HepG2 (cell line): ENCODE data around the gene HCN4. TPM values are rescaled to one million over a fixed set of nuclear protein-coding genes. Genes with fewer than 3 reads are reported as not detected.

Experiments
- ATAC-seq: fragments of 200-7000 bp; cut with Tn5 transposase; 3 replicates; pipeline ENCODE4 v1.9.1; 2020; ENCODE audit warnings: mild to moderate bottlenecking, moderate library complexity
- BruUV-seq: library from RNA; stranded (reverse); fragments of 400-500 nt; replicated peaks from 2 replicates; lab custom pipeline; 2021; lab: Mats Ljungman, UMichigan
- CTCF ChIA-PET: fragments of 300-600 bp; formaldehyde crosslinking; extraction: SDS; loops from one replicate; lab custom pipeline; 2021; ENCODE audit warnings: low total read pairs, inconsistent platforms, low intra/inter-chr PET ratio; lab: Yijun Ruan, JAX
- POLR2A ChIA-PET: fragments of 350-600 bp; sonication (Branson Sonifier 250); formaldehyde crosslinking; loops from one replicate; lab custom pipeline; 2020; ENCODE audit warnings: antibody characterized with exemption, inconsistent platforms; lab: Yijun Ruan, JAX
- DNase-seq: peaks from one replicate; pipeline ENCODE4 v3.0.0-alpha.2; 2015; ENCODE audit warnings: low spot score
- FAIRE-seq: peaks from 3 replicates; lab custom pipeline; 2011; peaks lifted over from hg19 to GRCh38; lab: Jason Lieb, UNC
- H2AFZ ChIP-seq: one replicate; pipeline ENCODE4 v1.6.1; 2011; ENCODE audit warnings: low read length, inconsistent platforms
- H3K27ac ChIP-seq: fragments of 300-600 bp; 3 replicates; pipeline ENCODE4 v1.8.0; 2011; ENCODE audit warnings: mixed run types, mild to moderate bottlenecking, mixed read lengths, low read length, inconsistent platforms; ENCODE audit not compliant: insufficient read depth; ENCODE audit errors: extremely low read length
- H3K27me3 ChIP-seq, 2 experiments: fragments of 200-600 bp in 1 of 2; 2 replicates in 1 of 2; 3 replicates in 1 of 2; pipeline versions ENCODE4 v1.6.0 to v1.8.0; 2011; ENCODE audit warnings: low read length in 2 of 2, mild to moderate bottlenecking in 2 of 2, moderate library complexity in 2 of 2, inconsistent platforms in 1 of 2; ENCODE audit not compliant: insufficient read depth in 2 of 2, control insufficient read depth in 1 of 2
- H3K36me3 ChIP-seq, 2 experiments: fragments of 200-600 bp in 1 of 2; replicated peaks in 1 of 2; 2 replicates in 1 of 2; 3 replicates in 1 of 2; pipeline versions ENCODE4 v1.5.1 to v1.8.0; 2011; ENCODE audit warnings: low read length in 2 of 2, inconsistent platforms in 1 of 2; ENCODE audit not compliant: insufficient read depth in 2 of 2, control insufficient read depth in 1 of 2
- H3K4me1 ChIP-seq: 2 replicates; pipeline ENCODE4 v1.5.1; 2012; ENCODE audit warnings: low read length, inconsistent platforms; ENCODE audit not compliant: insufficient read depth
- H3K4me2 ChIP-seq: 2 replicates; pipeline ENCODE4 v1.6.0; 2011; ENCODE audit warnings: low read depth, low read length, inconsistent platforms
- H3K4me3 ChIP-seq, 3 experiments: fragments of 200-600 bp in 1 of 3; sonication (generic), shearing (Covaris generic) in 1 of 3; replicated peaks in 1 of 3; 2 replicates each; pipeline ENCODE4 v1.5.1; 2011 to 2016; ENCODE audit warnings: low read length in 3 of 3, inconsistent platforms in 2 of 3, low read depth in 2 of 3, mild to moderate bottlenecking in 2 of 3, control low read depth in 1 of 3, mixed read lengths in 1 of 3; ENCODE audit not compliant: insufficient read depth in 1 of 3
- H3K79me2 ChIP-seq: one replicate; pipeline ENCODE4 v1.6.1; 2011; ENCODE audit warnings: low read length, inconsistent platforms; ENCODE audit not compliant: insufficient read depth
- H3K9ac ChIP-seq: 2 replicates; pipeline ENCODE4 v1.6.0; 2011; ENCODE audit warnings: mild to moderate bottlenecking, low read depth, low read length, inconsistent platforms; ENCODE audit not compliant: insufficient read depth
- H3K9me3 ChIP-seq: 2 replicates; pipeline ENCODE4 v1.5.1; 2012; ENCODE audit warnings: mild to moderate bottlenecking, low read length
- H4K20me1 ChIP-seq: 2 replicates; pipeline ENCODE4 v1.6.0; 2011; ENCODE audit warnings: inconsistent platforms, mild to moderate bottlenecking, low read length, moderate library complexity; ENCODE audit not compliant: insufficient read depth
- ADNP ChIP-seq: sonication (generic); formaldehyde crosslinking; IDR thresholded peaks from 2 replicates; pipeline ENCODE4 v1.4.0; 2020; ENCODE audit warnings: missing genetic modification reagents
- CBX5 ChIP-seq: sonication (generic); formaldehyde crosslinking; IDR thresholded peaks from 2 replicates; pipeline ENCODE4 v1.4.0; 2020; ENCODE audit warnings: missing genetic modification reagents, borderline replicate concordance
- CSRNP1 ChIP-seq: sonication (generic); formaldehyde crosslinking; IDR thresholded peaks from 2 replicates; pipeline ENCODE4 v1.8.1; 2023; ENCODE audit warnings: mild to moderate bottlenecking, missing genetic modification reagents
- FOXM1 ChIP-seq: sonication (generic); formaldehyde crosslinking; IDR thresholded peaks from 2 replicates; pipeline ENCODE4 v1.5.0; 2020; ENCODE audit warnings: missing genetic modification reagents
- HINFP ChIP-seq: sonication (generic); formaldehyde crosslinking; IDR thresholded peaks from 2 replicates; pipeline ENCODE4 v1.4.0; 2020; ENCODE audit warnings: low read depth, mild to moderate bottlenecking, missing genetic modification reagents
- HNF1A ChIP-seq, 2 experiments: sonication (generic) in 1 of 2; formaldehyde crosslinking in 1 of 2; IDR thresholded peaks; 2 replicates each; pipeline versions ENCODE4 v1.4.0 to v1.6.1; 2016 to 2020; ENCODE audit warnings: borderline replicate concordance in 1 of 2, low read depth in 1 of 2, mild to moderate bottlenecking in 1 of 2, missing genetic modification reagents in 1 of 2
- NBN ChIP-seq: fragments of 450-650 bp; conservative IDR thresholded peaks from 2 replicates; pipeline ENCODE4 v1.6.1; 2017
- SYNCRIP ChIP-seq: fragments of 200-400 bp; formaldehyde crosslinking; IDR thresholded peaks from 2 replicates; pipeline ENCODE4 v1.6.1; 2018; ENCODE audit warnings: mild to moderate bottlenecking, low read depth, low read length; ENCODE audit not compliant: insufficient read depth
- THYN1 ChIP-seq: sonication (generic); formaldehyde crosslinking; IDR thresholded peaks from 2 replicates; pipeline ENCODE4 v1.8.1; 2023; ENCODE audit warnings: low read depth, mild to moderate bottlenecking, moderate library complexity, missing genetic modification reagents, borderline replicate concordance
- ZNF251 ChIP-seq: sonication (generic); formaldehyde crosslinking; IDR thresholded peaks from 2 replicates; pipeline ENCODE4 v1.9.0; 2021; ENCODE audit warnings: mild to moderate bottlenecking, missing genetic modification reagents
- ZNF737 ChIP-seq: sonication (generic); formaldehyde crosslinking; IDR thresholded peaks from 2 replicates; pipeline ENCODE4 v1.5.0; 2020; ENCODE audit warnings: missing genetic modification reagents, mild to moderate bottlenecking, borderline replicate concordance
- ZNF790 ChIP-seq: sonication (generic); formaldehyde crosslinking; IDR thresholded peaks from 2 replicates; pipeline ENCODE4 v1.8.0; 2022; ENCODE audit warnings: missing genetic modification reagents, mild to moderate bottlenecking, borderline replicate concordance
- WGBS: methylation state at CpG from one replicate; pipeline ENCODE4 v1.1.6; 2017; ENCODE audit warnings: low lambda C conversion rate; 5-methylcytosine and 5-hydroxymethylcytosine counted together
- in situ Hi-C: cut with HindIII; loops from 2 replicates; pipeline ENCODE4 v1.10.0; 2017; ENCODE audit warnings: low pct_unique_long_range_greater_than_20kb; ENCODE audit not compliant: extremely low pct_ligation_motif_present
- intact Hi-C: fragments of 100-400 bp; cut with micrococcal nuclease; formaldehyde crosslinking; loops from one replicate; pipeline ENCODE4 v1.10.0; 2022; ENCODE audit not compliant: unreplicated experiment
- polyA plus RNA-seq, 8 experiments: library from polyadenylated mRNA; depleted of rRNA in 3 of 8; stranded (reverse) in 7 of 8; unstranded in 1 of 8; fragments of >200 nt; fragmentation: Illumina TruSeq in 4 of 8; extraction: Trizol in 4 of 8; gene quantifications; 2 replicates each; pipeline versions ENCODE4 v1.2.1 to v1.2.3, GENCODE V29; 2011 to 2016; ENCODE audit warnings: low read depth in 4 of 8, missing spikeins in 1 of 8, mixed read lengths in 1 of 8; ENCODE audit not compliant: insufficient read depth in 1 of 8
- total RNA-seq, 5 experiments: library from RNA; depleted of rRNA; stranded (reverse); fragments of >200 nt; fragmentation: Illumina TruSeq; extraction: Trizol; gene quantifications; 2 replicates each; pipeline ENCODE4 v1.2.3, GENCODE V29; 2016; ENCODE audit warnings: low read depth in 1 of 5

HCN4 gene
- total and polyA plus RNA-seq, 2 of the 13 experiments (the other 11 are each of a cell fraction or from before 2014, with no cell fraction given): not detected

GRCh38 chr15:73334086-73334485, 34.7 kb downstream of the HCN4 start:
- Histone ChIP-seq H3K79me2 (no peaks in the 10 kb centered on the region), H3K4me3 (no peak overlapping the region), H3K27ac (no peak overlapping the region), H3K9ac (no peak overlapping the region), H3K36me3 (no peaks in the 10 kb centered on the region), H2AFZ (no peak overlapping the region), H3K27me3 (peaks cover 5 to 43% of the 10 kb centered on the region in 2 experiments; a peak in 4 of 5 replicates), H3K9me3 (no peaks in the 10 kb centered on the region), H3K4me1 (no peaks in the 10 kb centered on the region), H3K4me2 (no peak overlapping the region), H4K20me1 (no peaks in the 10 kb centered on the region)
- intact Hi-C loops: no loop called here
- BruUV-seq: no TSS peak
- TF ChIP-seq ADNP (CRISPR knock-in tag): no peak
- TF ChIP-seq SYNCRIP: no peak
- TF ChIP-seq CBX5 (CRISPR knock-in tag): no peak
- no peak for TF ChIP-seq HNF1A (IDR thresholded peaks at IDR 0.05; ENCODE audit: low read depth)
- no peak for TF ChIP-seq HNF1A (CRISPR knock-in tag; IDR thresholded peaks at IDR 0.05; ENCODE audit: borderline replicate concordance)
- no peak for TF ChIP-seq NBN
- no peak for TF ChIP-seq HINFP
- TF ChIP-seq ZNF790 (CRISPR knock-in tag): no peak
- no peak for TF ChIP-seq ZNF251 (CRISPR knock-in tag)
- TF ChIP-seq THYN1 (CRISPR knock-in tag): no peak
- no peak for TF ChIP-seq ZNF737
- TF ChIP-seq FOXM1 (CRISPR knock-in tag): no peak
- no peak for TF ChIP-seq CSRNP1
- POLR2A ChIA-PET: no interaction called here
- DNase-seq: no peak
- in situ Hi-C loops: no loop called here
- FAIRE-seq: no peak
- CTCF ChIA-PET: no interaction called here
- ATAC-seq: no peak
- 16% methylated on average over 3 of the region's 6 CpGs for WGBS
